ENCODE measurements around the gene SNN.

The SNN gene

GRCh38 chr16:11677959-11678881 is 10.0 kb downstream of the SNN start:
- DNase-seq (ENCODE audit: low read depth, low spot score) = no peak

DNA sequence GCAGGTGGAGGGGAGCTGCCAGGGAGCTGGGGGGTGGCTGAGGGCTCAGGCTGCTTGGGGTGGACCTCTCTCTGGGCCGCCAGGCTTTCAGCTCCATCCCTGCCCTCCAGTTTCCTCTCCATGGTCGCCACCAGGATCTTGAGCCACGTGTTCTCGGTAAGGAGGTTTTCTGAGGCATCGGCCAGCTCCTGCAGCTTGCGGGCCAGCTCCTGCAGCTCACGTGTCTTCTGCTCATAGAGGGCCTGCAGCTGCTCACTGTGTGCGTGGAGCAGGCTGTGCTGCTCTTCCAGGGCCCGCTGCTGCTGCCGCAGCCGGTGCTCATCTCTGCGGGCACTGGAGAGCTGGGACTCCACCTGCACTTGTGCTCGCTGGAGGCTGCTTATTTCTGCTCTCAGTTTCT is 11.0 kb downstream of the SNN start:
- DNase-seq (ENCODE audit: low read depth, low spot score) = no peak

DNA sequence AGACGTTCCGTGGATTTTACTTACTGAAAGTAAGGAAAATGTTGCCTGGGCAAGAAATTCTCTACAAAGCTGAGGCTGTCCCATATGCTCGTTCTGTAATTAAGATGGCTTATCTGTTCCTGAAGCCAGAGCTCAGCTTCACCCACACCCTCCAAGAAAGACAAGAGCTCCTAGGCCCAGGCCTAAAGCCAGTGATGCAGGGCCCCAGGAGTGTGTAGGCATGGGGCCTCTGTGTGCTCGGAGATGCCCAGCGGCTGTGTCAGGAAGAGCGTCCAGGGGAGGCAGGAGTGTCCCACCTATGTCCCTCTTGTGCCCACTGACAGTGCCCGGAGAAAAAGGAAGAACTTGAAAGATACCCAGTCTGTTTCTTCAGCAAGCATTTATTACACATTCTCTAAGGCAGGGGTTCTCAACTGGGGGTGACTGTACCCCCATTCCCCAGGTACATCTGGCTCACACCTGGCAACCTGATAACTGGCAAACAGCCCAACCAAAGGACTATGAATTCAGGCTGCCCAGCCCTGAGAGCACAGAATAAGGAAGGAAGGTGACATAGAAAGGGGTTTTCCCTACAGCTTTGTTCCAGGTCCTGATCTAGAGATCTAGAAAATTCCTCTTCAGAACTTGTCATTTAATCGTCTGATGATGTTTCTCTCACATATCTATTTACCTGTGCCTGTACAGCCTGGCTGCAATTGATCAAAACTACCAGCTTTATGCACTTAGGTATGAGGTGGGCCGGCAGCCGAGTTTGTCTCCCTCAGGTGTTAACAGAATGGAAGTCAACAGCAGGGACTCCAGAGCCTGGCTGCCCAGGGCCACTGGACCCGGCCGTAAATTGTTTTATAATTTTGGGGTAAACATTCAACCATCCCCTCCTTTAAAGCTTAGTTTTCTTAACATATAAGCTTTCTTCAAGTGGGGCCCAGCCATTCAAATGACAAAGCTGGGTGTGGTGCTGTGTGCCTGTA is 12.0 kb downstream of the SNN start:
- DNase-seq (ENCODE audit: low read depth, low spot score) = no peak

GRCh38 chr16:11681556-11681955 is 13.3 kb downstream of the SNN start:
- DNase-seq (ENCODE audit: low read depth, low spot score) = no peak

GRCh38 chr16:11681976-11682654 is 13.9 kb downstream of the SNN start:
- DNase-seq (ENCODE audit: low read depth, low spot score) = no peak

GRCh38 chr16:11682655-11683096 is 14.4 kb downstream of the SNN start:
- DNase-seq (ENCODE audit: low read depth, low spot score) = no peak

- no peak for DNase-seq (ENCODE audit: low read depth, low spot score)
Observed at GRCh38 chr16:11683145-11683544, 14.9 kb downstream of the SNN start.

- DNase-seq (ENCODE audit: low read depth, low spot score) = no peak
Observed at GRCh38 chr16:11684231-11685025, 16.2 kb downstream of the SNN start.

DNA sequence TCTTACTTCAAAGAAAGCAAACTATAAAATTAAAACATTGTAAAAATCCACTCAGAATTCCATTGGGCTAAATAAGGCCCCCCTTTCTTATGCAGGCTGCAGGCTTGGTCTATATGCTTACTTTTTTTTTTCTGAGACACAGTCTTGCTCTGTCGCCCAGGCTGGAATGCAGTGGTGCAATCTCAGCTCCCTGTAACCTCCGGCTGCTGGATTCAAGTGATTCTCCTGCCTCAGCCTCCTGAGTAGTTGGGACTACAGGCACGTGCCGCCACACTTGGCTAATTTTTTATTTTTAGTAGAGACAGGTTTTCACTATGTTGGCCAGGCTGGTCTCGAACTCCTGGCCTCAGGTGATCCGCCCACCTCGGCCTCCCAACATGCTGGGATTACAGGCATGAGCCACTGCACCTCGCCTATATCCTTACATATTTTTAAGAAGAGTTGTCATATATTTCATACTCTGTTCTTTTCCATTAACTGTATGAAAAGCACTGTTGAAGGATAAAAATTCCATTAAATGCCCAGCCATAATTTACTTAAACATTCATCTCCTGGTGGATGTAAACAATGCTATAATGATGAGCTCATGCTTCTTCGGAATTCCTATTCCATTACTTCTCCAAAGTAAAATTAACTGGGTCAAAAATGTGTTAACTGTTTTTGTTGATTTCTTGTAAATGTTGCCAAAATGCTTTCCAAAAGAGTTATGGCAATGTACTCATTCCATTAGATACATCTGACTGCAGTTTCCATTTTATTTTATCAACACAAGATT is 17.8 kb downstream of the SNN start:
- no peak for DNase-seq (ENCODE audit: low read depth, low spot score)

- no peak for DNase-seq (ENCODE audit: low read depth, low spot score)
Observed at GRCh38 chr16:11686713-11687380, 18.6 kb downstream of the SNN start.

- DNase-seq (ENCODE audit: low read depth, low spot score) = no peak
Observed at GRCh38 chr16:11687601-11688519, 19.6 kb downstream of the SNN start.

DNA sequence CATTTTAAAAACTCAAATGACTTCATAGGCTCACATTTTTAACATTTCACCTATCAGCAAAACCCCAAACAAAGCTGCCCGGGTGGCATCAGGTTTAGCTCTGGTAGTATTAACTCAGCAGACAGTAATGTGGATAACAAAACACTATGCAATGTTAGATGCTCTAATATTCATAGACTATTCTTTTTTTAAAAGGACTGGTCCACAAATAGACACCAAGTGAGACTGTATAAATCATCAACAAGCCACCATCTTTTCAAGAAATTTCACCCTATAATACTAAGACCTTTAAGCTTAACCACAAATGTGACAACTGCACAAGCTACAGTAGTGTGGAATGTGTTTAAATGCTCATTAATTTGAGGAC is 20.2 kb downstream of the SNN start:
- DNase-seq (ENCODE audit: low read depth, low spot score) = no peak

- DNase-seq (ENCODE audit: low read depth, low spot score) = no peak
Observed at GRCh38 chr16:11689031-11689840, 21.0 kb downstream of the SNN start.

DNA sequence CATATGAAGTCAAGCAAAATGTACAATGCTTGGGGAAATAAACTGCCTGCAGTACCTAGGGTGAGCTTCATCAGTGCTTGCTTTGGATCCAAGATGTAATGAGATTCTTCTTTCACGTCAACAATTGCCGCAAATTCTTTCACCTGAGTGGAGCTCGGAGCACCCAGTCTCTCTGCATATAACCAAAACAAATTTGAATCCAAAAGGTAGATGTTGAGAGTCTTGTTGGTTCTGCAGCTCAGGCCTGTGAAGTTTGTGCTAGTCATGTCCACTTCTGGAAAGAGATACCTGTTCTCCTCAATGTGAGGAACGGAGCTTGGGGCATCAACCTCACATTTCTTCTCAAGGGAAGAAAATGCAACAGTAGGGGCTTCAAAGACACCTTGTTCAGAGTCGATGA is 23.0 kb downstream of the SNN start:
- no peak for DNase-seq (ENCODE audit: low read depth, low spot score)

GRCh38 chr16:11691771-11692170 is 23.5 kb downstream of the SNN start:
- DNase-seq (ENCODE audit: low read depth, low spot score) = no peak

- DNase-seq (ENCODE audit: low read depth, low spot score) = no peak
Observed at GRCh38 chr16:11692171-11692570, 23.9 kb downstream of the SNN start.

DNA sequence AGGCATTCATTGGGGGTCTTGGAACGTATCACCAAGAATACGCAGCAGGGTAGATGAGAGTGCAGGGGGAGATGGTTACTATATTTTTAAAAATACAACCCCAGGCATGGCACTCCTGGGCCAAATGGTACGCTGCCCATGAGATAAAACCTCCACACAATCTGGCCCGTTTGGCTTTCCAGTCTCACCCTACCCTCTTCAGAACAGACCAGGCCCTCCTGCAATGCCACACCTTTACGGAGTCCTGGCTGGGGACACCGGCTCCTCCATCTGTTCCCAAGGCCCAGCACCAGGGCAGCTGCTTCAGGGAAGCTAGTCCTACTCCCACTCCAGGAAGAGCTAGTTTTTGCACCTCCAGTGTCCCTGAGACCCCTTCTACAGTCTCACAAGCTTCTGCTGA is 24.4 kb downstream of the SNN start:
- no peak for DNase-seq (ENCODE audit: low read depth, low spot score)
